ENCODE measurements around the gene POLK.

POLK gene

GRCh38 chr5:75626959-75627358 is 115.3 kb downstream of the POLK start:
- Histone ChIP-seq H3K27ac (no peak overlapping the region), H2AFZ (ENCODE audit: low read depth) (no peak overlapping the region), H3K36me3 (ENCODE audit: insufficient read depth) (no peaks in the 10 kb centered on the region), H3K9ac (no peak overlapping the region), H3K4me1 (ENCODE audit: low read depth, poor library complexity, severe bottlenecking) (no peaks in the 10 kb centered on the region), H3K4me2 (no peak overlapping the region), H3K79me2 (ENCODE audit: insufficient read depth, low read depth) (no peaks in the 10 kb centered on the region), H4K20me1 (ENCODE audit: insufficient read depth) (no peaks in the 10 kb centered on the region), H3K4me3 (IDR thresholded peaks at IDR 0.05; ENCODE audit: insufficient read depth, low read depth, low read length) (no peak overlapping the region), H3K27me3 (ENCODE audit: insufficient read depth, low read depth) (no peaks in the 10 kb centered on the region)
- no peak for TF ChIP-seq CTCF (conservative IDR thresholded peaks at IDR 0.05; ENCODE audit: low read depth, low read length)

- no peak for TF ChIP-seq CTCF (conservative IDR thresholded peaks at IDR 0.05; ENCODE audit: low read depth, low read length)
- Histone ChIP-seq H3K27me3 (ENCODE audit: insufficient read depth, low read depth) (no peaks in the 10 kb centered on the region), H3K27ac (no peak overlapping the region), H4K20me1 (ENCODE audit: insufficient read depth) (no peaks in the 10 kb centered on the region), H3K4me2 (no peak overlapping the region), H3K79me2 (ENCODE audit: insufficient read depth, low read depth) (no peaks in the 10 kb centered on the region), H3K9ac (no peak overlapping the region), H3K4me1 (ENCODE audit: low read depth, poor library complexity, severe bottlenecking) (no peaks in the 10 kb centered on the region), H3K36me3 (ENCODE audit: insufficient read depth) (no peaks in the 10 kb centered on the region), H2AFZ (ENCODE audit: low read depth) (no peak overlapping the region), H3K4me3 (IDR thresholded peaks at IDR 0.05; ENCODE audit: insufficient read depth, low read depth, low read length) (no peak overlapping the region)
These were observed 116.1 kb downstream of the POLK start for GRCh38 chr5:75627801-75628200.

- Histone ChIP-seq H3K27me3 (ENCODE audit: insufficient read depth, low read depth) (no peaks in the 10 kb centered on the region), H3K36me3 (ENCODE audit: insufficient read depth) (no peaks in the 10 kb centered on the region), H3K4me2 (no peak overlapping the region), H3K4me1 (ENCODE audit: low read depth, poor library complexity, severe bottlenecking) (no peaks in the 10 kb centered on the region), H3K27ac (no peak overlapping the region), H4K20me1 (ENCODE audit: insufficient read depth) (no peaks in the 10 kb centered on the region), H2AFZ (ENCODE audit: low read depth) (no peak overlapping the region), H3K79me2 (ENCODE audit: insufficient read depth, low read depth) (no peaks in the 10 kb centered on the region), H3K9ac (no peak overlapping the region), H3K4me3 (IDR thresholded peaks at IDR 0.05; ENCODE audit: insufficient read depth, low read depth, low read length) (no peak overlapping the region)
- TF ChIP-seq CTCF (conservative IDR thresholded peaks at IDR 0.05; ENCODE audit: low read depth, low read length), result no peak
These were observed 119.2 kb downstream of the POLK start for GRCh38 chr5:75630875-75631274.

- Histone ChIP-seq H3K36me3 (ENCODE audit: insufficient read depth) (no peaks in the 10 kb centered on the region), H3K9ac (no peak overlapping the region), H3K4me2 (no peak overlapping the region), H4K20me1 (ENCODE audit: insufficient read depth) (no peaks in the 10 kb centered on the region), H3K4me3 (IDR thresholded peaks at IDR 0.05; ENCODE audit: insufficient read depth, low read depth, low read length) (no peak overlapping the region), H3K27ac (no peak overlapping the region), H2AFZ (ENCODE audit: low read depth) (no peak overlapping the region), H3K79me2 (ENCODE audit: insufficient read depth, low read depth) (no peaks in the 10 kb centered on the region), H3K27me3 (ENCODE audit: insufficient read depth, low read depth) (no peaks in the 10 kb centered on the region), H3K4me1 (ENCODE audit: low read depth, poor library complexity, severe bottlenecking) (no peaks in the 10 kb centered on the region)
- no peak for TF ChIP-seq CTCF (conservative IDR thresholded peaks at IDR 0.05; ENCODE audit: low read depth, low read length)
These were observed 120.6 kb downstream of the POLK start for GRCh38 chr5:75632321-75632720.

GRCh38 chr5:75637949-75638348 is 126.3 kb downstream of the POLK start:
- no peak for TF ChIP-seq CTCF (conservative IDR thresholded peaks at IDR 0.05; ENCODE audit: low read depth, low read length)
- Histone ChIP-seq H3K27me3 (ENCODE audit: insufficient read depth, low read depth) (no peaks in the 10 kb centered on the region), H4K20me1 (ENCODE audit: insufficient read depth) (no peaks in the 10 kb centered on the region), H3K79me2 (ENCODE audit: insufficient read depth, low read depth) (no peaks in the 10 kb centered on the region), H3K4me2 (no peak overlapping the region), H3K27ac (no peak overlapping the region), H3K4me1 (ENCODE audit: low read depth, poor library complexity, severe bottlenecking) (no peaks in the 10 kb centered on the region), H3K9ac (no peak overlapping the region), H3K4me3 (IDR thresholded peaks at IDR 0.05; ENCODE audit: insufficient read depth, low read depth, low read length) (no peak overlapping the region), H3K36me3 (ENCODE audit: insufficient read depth) (no peaks in the 10 kb centered on the region), H2AFZ (ENCODE audit: low read depth) (no peak overlapping the region)

Data from KMS-11 (cell line).